ENCODE measurements around the gene WWTR1.

WWTR1 gene

GRCh38 chr3:149495581-149496125, 162.2 kb downstream of the WWTR1 start:
- ATAC-seq (replicated peaks; ENCODE audit: extremely low read depth, poor library complexity, severe bottlenecking) (no peak), DNase-seq (ENCODE audit: low spot score in 2 of 2) (no peak)
- Mint-ChIP-seq H3K27me3 (peaks cover 48% of the 10 kb centered on the region), H3K4me3 (no peak overlapping the region), H3K4me1 (no peaks in the 10 kb centered on the region), H3K9me3 (no peaks in the 10 kb centered on the region), H3K36me3 (ENCODE audit: insufficient read depth) (no peaks in the 10 kb centered on the region), H3K27ac (ENCODE audit: low read depth) (no peak overlapping the region)

GRCh38 chr3:149494759-149495580, 162.9 kb downstream of the WWTR1 start:
- peaks cover 45% of the 10 kb centered on the region for H3K27me3 Mint-ChIP-seq
- H3K4me1 Mint-ChIP-seq = no peaks in the 10 kb centered on the region
- H3K27ac Mint-ChIP-seq (ENCODE audit: low read depth) = no peak overlapping the region
- ATAC-seq (replicated peaks; ENCODE audit: extremely low read depth, poor library complexity, severe bottlenecking) (no peak), DNase-seq (ENCODE audit: low spot score in 2 of 2) (no peak)
- no peak overlapping the region for H3K4me3 Mint-ChIP-seq
- no peaks in the 10 kb centered on the region for H3K36me3 Mint-ChIP-seq (ENCODE audit: insufficient read depth)
- no peaks in the 10 kb centered on the region for H3K9me3 Mint-ChIP-seq

GRCh38 chr3:149494022-149494758, 163.6 kb downstream of the WWTR1 start:
- DNase-seq (ENCODE audit: low spot score in 2 of 2) (no peak), ATAC-seq (replicated peaks; ENCODE audit: extremely low read depth, poor library complexity, severe bottlenecking) (no peak)
- H3K4me3 Mint-ChIP-seq = no peak overlapping the region
- no peaks in the 10 kb centered on the region for H3K9me3 Mint-ChIP-seq
- peaks cover 45% of the 10 kb centered on the region for H3K27me3 Mint-ChIP-seq
- no peaks in the 10 kb centered on the region for H3K4me1 Mint-ChIP-seq
- no peaks in the 10 kb centered on the region for H3K36me3 Mint-ChIP-seq (ENCODE audit: insufficient read depth)
- no peak overlapping the region for H3K27ac Mint-ChIP-seq (ENCODE audit: low read depth)

- Mint-ChIP-seq H3K36me3 (ENCODE audit: insufficient read depth) (no peaks in the 10 kb centered on the region), H3K9me3 (no peaks in the 10 kb centered on the region), H3K4me1 (no peaks in the 10 kb centered on the region), H3K27ac (ENCODE audit: low read depth) (no peak overlapping the region), H3K4me3 (no peak overlapping the region), H3K27me3 (peaks cover 45% of the 10 kb centered on the region)
- DNase-seq (ENCODE audit: low spot score in 2 of 2) (no peak), ATAC-seq (replicated peaks; ENCODE audit: extremely low read depth, poor library complexity, severe bottlenecking) (no peak)
Measured at GRCh38 chr3:149493315-149494021, 164.4 kb downstream of the WWTR1 start.

- DNase-seq (ENCODE audit: low spot score in 2 of 2) (no peak), ATAC-seq (replicated peaks; ENCODE audit: extremely low read depth, poor library complexity, severe bottlenecking) (no peak)
- H3K4me1 Mint-ChIP-seq = no peaks in the 10 kb centered on the region
- no peak overlapping the region for H3K27ac Mint-ChIP-seq (ENCODE audit: low read depth)
- H3K36me3 Mint-ChIP-seq (ENCODE audit: insufficient read depth) = no peaks in the 10 kb centered on the region
- no peak overlapping the region for H3K4me3 Mint-ChIP-seq
- H3K27me3 Mint-ChIP-seq = peaks cover 37% of the 10 kb centered on the region
- H3K9me3 Mint-ChIP-seq = no peaks in the 10 kb centered on the region
Measured at GRCh38 chr3:149490260-149490971, 167.4 kb downstream of the WWTR1 start.

- Mint-ChIP-seq H3K27me3 (peaks cover 26% of the 10 kb centered on the region), H3K4me1 (no peaks in the 10 kb centered on the region), H3K9me3 (no peaks in the 10 kb centered on the region), H3K36me3 (ENCODE audit: insufficient read depth) (no peaks in the 10 kb centered on the region), H3K4me3 (no peak overlapping the region), H3K27ac (ENCODE audit: low read depth) (no peak overlapping the region)
- ATAC-seq (replicated peaks; ENCODE audit: extremely low read depth, poor library complexity, severe bottlenecking) (no peak), DNase-seq (ENCODE audit: low spot score in 2 of 2) (no peak)
Measured at GRCh38 chr3:149489060-149489690, 168.7 kb downstream of the WWTR1 start.

- H3K9me3 Mint-ChIP-seq = no peaks in the 10 kb centered on the region
- no peak overlapping the region for H3K4me3 Mint-ChIP-seq
- no peaks in the 10 kb centered on the region for H3K4me1 Mint-ChIP-seq
- ATAC-seq (replicated peaks; ENCODE audit: extremely low read depth, poor library complexity, severe bottlenecking) (peak; percentile 28), DNase-seq (ENCODE audit: low spot score in 2 of 2) (no peak)
- no peak overlapping the region for H3K27ac Mint-ChIP-seq (ENCODE audit: low read depth)
- H3K36me3 Mint-ChIP-seq (ENCODE audit: insufficient read depth) = no peaks in the 10 kb centered on the region
- H3K27me3 Mint-ChIP-seq = peaks cover 16% of the 10 kb centered on the region
Measured at GRCh38 chr3:149487598-149488197, 170.1 kb downstream of the WWTR1 start.

GRCh38 chr3:149486726-149487125, 171.1 kb downstream of the WWTR1 start:
- no peak for DNase-seq (ENCODE audit: low spot score in 2 of 2)
- H3K9me3 Mint-ChIP-seq = no peaks in the 10 kb centered on the region
- peaks cover 18% of the 10 kb centered on the region for H3K27me3 Mint-ChIP-seq
- H3K27ac Mint-ChIP-seq (ENCODE audit: low read depth) = no peak overlapping the region
- ATAC-seq (replicated peaks; ENCODE audit: extremely low read depth, poor library complexity, severe bottlenecking) = no peak
- H3K36me3 Mint-ChIP-seq (ENCODE audit: insufficient read depth) = no peaks in the 10 kb centered on the region
- no peaks in the 10 kb centered on the region for H3K4me1 Mint-ChIP-seq
- H3K4me3 Mint-ChIP-seq = no peak overlapping the region

- H3K36me3 Mint-ChIP-seq (ENCODE audit: insufficient read depth) = no peaks in the 10 kb centered on the region
- H3K27ac Mint-ChIP-seq (ENCODE audit: low read depth) = no peak overlapping the region
- H3K9me3 Mint-ChIP-seq = no peaks in the 10 kb centered on the region
- H3K4me1 Mint-ChIP-seq = no peaks in the 10 kb centered on the region
- H3K4me3 Mint-ChIP-seq = no peak overlapping the region
- peaks cover 34% of the 10 kb centered on the region for H3K27me3 Mint-ChIP-seq
- DNase-seq (ENCODE audit: low spot score in 2 of 2) (no peak), ATAC-seq (replicated peaks; ENCODE audit: extremely low read depth, poor library complexity, severe bottlenecking) (no peak)
Measured at GRCh38 chr3:149481491-149481890, 176.3 kb downstream of the WWTR1 start.

- no peaks in the 10 kb centered on the region for H3K9me3 Mint-ChIP-seq
- peaks cover 39% of the 10 kb centered on the region for H3K27me3 Mint-ChIP-seq
- ATAC-seq (replicated peaks; ENCODE audit: extremely low read depth, poor library complexity, severe bottlenecking) = no peak
- no peaks in the 10 kb centered on the region for H3K36me3 Mint-ChIP-seq (ENCODE audit: insufficient read depth)
- no peak for DNase-seq (ENCODE audit: low spot score in 2 of 2)
- H3K4me3 Mint-ChIP-seq = no peak overlapping the region
- H3K27ac Mint-ChIP-seq (ENCODE audit: low read depth) = no peak overlapping the region
- H3K4me1 Mint-ChIP-seq = no peaks in the 10 kb centered on the region
Measured at GRCh38 chr3:149481056-149481455, 176.8 kb downstream of the WWTR1 start.

- no peak overlapping the region for H3K27ac Mint-ChIP-seq (ENCODE audit: low read depth)
- DNase-seq (ENCODE audit: low spot score in 2 of 2) (no peak), ATAC-seq (replicated peaks; ENCODE audit: extremely low read depth, poor library complexity, severe bottlenecking) (peak; percentile 32)
- no peaks in the 10 kb centered on the region for H3K4me1 Mint-ChIP-seq
- no peaks in the 10 kb centered on the region for H3K9me3 Mint-ChIP-seq
- no peak overlapping the region for H3K4me3 Mint-ChIP-seq
- H3K36me3 Mint-ChIP-seq (ENCODE audit: insufficient read depth) = no peaks in the 10 kb centered on the region
- peaks cover 45% of the 10 kb centered on the region for H3K27me3 Mint-ChIP-seq
Measured at GRCh38 chr3:149480326-149481017, 177.4 kb downstream of the WWTR1 start.

Data from central memory CD8-positive, alpha-beta T cell (primary cell).